AG04449 (cell line): ENCODE data around the gene ITPR3.

ENCODE experiments used
- CTCF ChIA-PET: fragments of 350-600 bp; formaldehyde crosslinking; extraction: SDS; loops from one replicate; lab custom pipeline; 2021; ENCODE audit warnings: antibody characterized with exemption; lab: Yijun Ruan, JAX
- POLR2A ChIA-PET: fragments of 400-600, 350-600 bp; formaldehyde crosslinking; extraction: SDS; loops from one replicate; lab custom pipeline; 2020; ENCODE audit warnings: antibody characterized with exemption, inconsistent platforms; lab: Yijun Ruan, JAX
- DNase-seq: peaks from one replicate; pipeline ENCODE4 v3.0.0-alpha.2; 2010; ENCODE audit warnings: low read depth, low spot score
- H3K4me3 ChIP-seq: 2 replicates; pipeline ENCODE4 v1.5.1; 2011; ENCODE audit warnings: low read depth, mild to moderate bottlenecking, control low read depth, low read length
- CTCF ChIP-seq: IDR thresholded peaks from one replicate; pipeline ENCODE4 v1.5.1; 2011; ENCODE audit warnings: mild to moderate bottlenecking, moderate library complexity, low read length, control low read depth, inconsistent platforms; ENCODE audit not compliant: insufficient read depth; ENCODE audit errors: missing control alignments

Gene ITPR3

GRCh38 chr6:33707771-33708170 lies 86.6 kb downstream of the ITPR3 start:
- TF ChIP-seq CTCF, result no peak
- no peak overlapping the region for H3K4me3 ChIP-seq
- CTCF ChIA-PET, result interaction anchor here (0.8 to 16.2 kb wide), 7 partner anchors 29 to 448 kb away, joined by 3 to 539 read pairs (median 3); partner anchors contain the start of gene BAK1
- DNase-seq, result no peak
- POLR2A ChIA-PET, result no interaction called here

- no peak for TF ChIP-seq CTCF
- CTCF ChIA-PET, result interaction anchor here (0.7 to 16.2 kb wide), 8 partner anchors 7 to 447 kb away, joined by 3 to 539 read pairs (median 5); partner anchors contain the start of gene BAK1
- no peak overlapping the region for H3K4me3 ChIP-seq
- POLR2A ChIA-PET, result no interaction called here
- DNase-seq, result no peak
Measured at GRCh38 chr6:33708516-33709204, 87.5 kb downstream of the ITPR3 start.

GRCh38 chr6:33709605-33710295 lies 88.6 kb downstream of the ITPR3 start:
- no peak for TF ChIP-seq CTCF
- CTCF ChIA-PET, result interaction anchor here (0.7 to 16.2 kb wide), 8 partner anchors 8 to 446 kb away, joined by 4 to 539 read pairs (median 9); partner anchors contain the start of gene BAK1
- POLR2A ChIA-PET, result no interaction called here
- no peak overlapping the region for H3K4me3 ChIP-seq
- no peak for DNase-seq

- no peak for DNase-seq
- POLR2A ChIA-PET, result interaction anchor here (0.6 to 1.8 kb wide), 6 partner anchors 16 to 317 kb away, joined by 3 to 9 read pairs (median 3); no protein-coding TSS in a partner anchor
- CTCF ChIA-PET, result interaction anchor here (0.7 to 16.2 kb wide), 28 partner anchors 9 to 485 kb away, joined by 3 to 539 read pairs (median 9); partner anchors contain the start of genes BAK1 and IP6K3
Measured at GRCh38 chr6:33710296-33711121, 89.4 kb downstream of the ITPR3 start.

More at GRCh38 chr6:33710296-33711121, 89.4 kb downstream of the ITPR3 start:
- TF ChIP-seq CTCF, result no peak
- peak overlapping the region; percentile 98 for H3K4me3 ChIP-seq
